ENCODE data around the gene NUMA1. TPM values are rescaled to one million over a fixed set of nuclear protein-coding genes. Genes with fewer than 3 reads are reported as not detected.

The NUMA1 gene
- total RNA-seq, 1 donor from 2014 or later, result 157 TPM

DNA sequence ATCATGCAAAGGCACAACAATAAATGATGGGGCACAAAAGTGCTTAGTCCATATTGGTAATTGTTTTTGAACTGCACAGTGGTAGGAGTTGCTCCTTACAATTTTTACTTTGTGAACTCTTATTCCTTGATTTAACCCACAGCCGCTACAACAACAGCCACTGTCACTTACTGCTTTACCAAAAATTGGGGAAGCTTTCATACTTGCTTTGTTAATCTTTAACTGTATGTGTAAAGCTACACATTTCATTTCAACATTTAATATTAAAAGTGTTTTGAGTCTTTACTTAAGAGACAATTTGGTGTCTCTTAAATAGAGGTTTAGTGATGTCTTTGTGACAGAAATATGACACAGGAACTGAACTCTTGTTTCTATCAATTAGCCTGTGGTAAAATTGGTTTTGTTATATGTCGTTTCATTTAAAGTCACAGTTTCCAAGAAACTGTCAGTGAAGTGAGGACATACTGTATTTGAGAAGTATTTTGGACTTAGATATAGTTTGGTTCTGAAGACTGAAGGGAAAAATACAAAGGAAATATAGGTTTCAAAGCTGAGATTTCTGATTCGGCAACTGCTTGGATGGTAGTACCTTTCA is 88.1 kb downstream of the NUMA1 start:
- no peak overlapping the region for H3K4me3 ChIP-seq (ENCODE audit: low read depth, low read length)
- DNase-seq (ENCODE audit: low read depth), result no peak
- H3K27me3 ChIP-seq (ENCODE audit: control insufficient read depth, insufficient read depth, low read length), result no peaks in the 10 kb centered on the region
- TF ChIP-seq CTCF (IDR thresholded peaks at IDR 0.05; ENCODE audit: insufficient read depth, low read length, poor library complexity, severe bottlenecking), result no peak
- no peaks in the 10 kb centered on the region for H3K36me3 ChIP-seq (ENCODE audit: control insufficient read depth, insufficient read depth, low read length)

DNA sequence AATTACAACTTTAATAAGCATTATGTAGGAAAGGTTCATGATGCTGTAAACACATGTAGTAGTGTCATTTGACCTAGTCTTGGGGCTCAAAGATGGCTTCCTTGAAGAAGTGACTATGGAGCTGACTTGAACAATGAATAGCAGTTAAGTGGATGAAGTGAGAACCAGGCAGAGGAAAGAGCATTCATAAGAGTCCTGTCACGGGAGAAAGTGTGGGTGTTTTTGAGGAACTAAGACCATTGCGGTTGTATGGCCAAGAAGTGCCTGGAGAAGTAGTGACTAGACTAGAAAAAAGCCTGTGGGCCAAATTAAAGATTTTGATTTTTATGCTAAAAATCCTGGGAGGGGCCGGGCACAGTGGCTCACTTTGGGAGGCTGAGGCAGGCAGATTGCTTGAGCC is 88.8 kb downstream of the NUMA1 start:
- no peaks in the 10 kb centered on the region for H3K27me3 ChIP-seq (ENCODE audit: control insufficient read depth, insufficient read depth, low read length)
- no peak overlapping the region for H3K4me3 ChIP-seq (ENCODE audit: low read depth, low read length)
- no peak for DNase-seq (ENCODE audit: low read depth)
- TF ChIP-seq CTCF (IDR thresholded peaks at IDR 0.05; ENCODE audit: insufficient read depth, low read length, poor library complexity, severe bottlenecking), result no peak
- no peaks in the 10 kb centered on the region for H3K36me3 ChIP-seq (ENCODE audit: control insufficient read depth, insufficient read depth, low read length)

- Histone ChIP-seq H3K36me3 (ENCODE audit: control insufficient read depth, insufficient read depth, low read length) (no peaks in the 10 kb centered on the region), H3K27me3 (ENCODE audit: control insufficient read depth, insufficient read depth, low read length) (no peaks in the 10 kb centered on the region), H3K4me3 (ENCODE audit: low read depth, low read length) (no peak overlapping the region)
- no peak for TF ChIP-seq CTCF (IDR thresholded peaks at IDR 0.05; ENCODE audit: insufficient read depth, low read length, poor library complexity, severe bottlenecking)
- DNase-seq (ENCODE audit: low read depth), result no peak
Measured at GRCh38 chr11:71990701-71991100, 89.6 kb downstream of the NUMA1 start.

- no peak for TF ChIP-seq CTCF (IDR thresholded peaks at IDR 0.05; ENCODE audit: insufficient read depth, low read length, poor library complexity, severe bottlenecking)
- DNase-seq (ENCODE audit: low read depth), result no peak
Measured at GRCh38 chr11:71988050-71988449, 92.3 kb downstream of the NUMA1 start.

DNA sequence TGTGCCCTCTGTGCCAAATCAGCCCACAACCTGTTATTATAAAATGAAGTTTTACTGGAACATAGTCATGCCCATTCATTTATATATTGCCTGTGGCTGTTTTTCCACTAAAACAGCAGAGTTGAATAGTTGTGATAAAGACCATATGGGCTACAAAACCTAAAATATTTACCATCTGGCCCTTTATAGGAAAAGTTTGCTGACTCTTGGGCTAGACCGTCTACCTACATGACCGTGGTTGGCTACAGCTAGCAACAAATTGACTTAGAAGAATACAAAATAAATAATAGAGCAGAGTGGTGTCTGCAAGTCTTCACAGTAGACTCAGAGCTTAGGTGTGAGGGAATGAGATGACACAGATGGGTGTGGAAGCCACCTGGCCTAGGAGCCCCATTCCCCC is 92.8 kb downstream of the NUMA1 start:
- Histone ChIP-seq H3K4me3 (ENCODE audit: low read depth, low read length) (no peak overlapping the region), H3K36me3 (ENCODE audit: control insufficient read depth, insufficient read depth, low read length) (no peaks in the 10 kb centered on the region), H3K27me3 (ENCODE audit: control insufficient read depth, insufficient read depth, low read length) (no peaks in the 10 kb centered on the region)
- TF ChIP-seq CTCF (IDR thresholded peaks at IDR 0.05; ENCODE audit: insufficient read depth, low read length, poor library complexity, severe bottlenecking), result no peak
- no peak for DNase-seq (ENCODE audit: low read depth)

More at GRCh38 chr11:71988050-71988449, 92.3 kb downstream of the NUMA1 start:
- Histone ChIP-seq H3K36me3 (ENCODE audit: control insufficient read depth, insufficient read depth, low read length) (no peaks in the 10 kb centered on the region), H3K27me3 (ENCODE audit: control insufficient read depth, insufficient read depth, low read length) (no peaks in the 10 kb centered on the region), H3K4me3 (ENCODE audit: low read depth, low read length) (no peak overlapping the region)

- Histone ChIP-seq H3K27me3 (ENCODE audit: control insufficient read depth, insufficient read depth, low read length) (no peaks in the 10 kb centered on the region), H3K36me3 (ENCODE audit: control insufficient read depth, insufficient read depth, low read length) (no peaks in the 10 kb centered on the region), H3K4me3 (ENCODE audit: low read depth, low read length) (no peak overlapping the region)
- no peak for DNase-seq (ENCODE audit: low read depth)
- no peak for TF ChIP-seq CTCF (IDR thresholded peaks at IDR 0.05; ENCODE audit: insufficient read depth, low read length, poor library complexity, severe bottlenecking)
Measured at GRCh38 chr11:71986131-71986530, 94.2 kb downstream of the NUMA1 start.
